Activated CD8-positive, alpha-beta memory T cell treated with anti-CD3 and anti-CD28 coated beads for 48 hours (primary cell): ENCODE measurements around the gene DOCK1.

Experiments used
- DNase-seq, 3 experiments: peaks; one replicate each; pipeline ENCODE4 v3.0.0-alpha.2; 2020; ENCODE audit warnings: low read depth in 2 of 3, low spot score in 2 of 3

DOCK1 gene

GRCh38 chr10:127159648-127160245 is 254.5 kb downstream of the DOCK1 start:
- DNase-seq = no peak

- no peak for DNase-seq
Observed at GRCh38 chr10:127161482-127161881, 256.3 kb downstream of the DOCK1 start.

GRCh38 chr10:127162841-127163240 is 257.6 kb downstream of the DOCK1 start:
- DNase-seq = no peak

- no peak for DNase-seq
Observed at GRCh38 chr10:127168261-127168660, 263.0 kb downstream of the DOCK1 start.

- DNase-seq = no peak
Observed at GRCh38 chr10:127174866-127175265, 269.6 kb downstream of the DOCK1 start.

GRCh38 chr10:127175357-127176110 is 270.3 kb downstream of the DOCK1 start:
- no peak for DNase-seq

GRCh38 chr10:127176649-127177048 is 271.4 kb downstream of the DOCK1 start:
- DNase-seq = no peak

- no peak for DNase-seq
Observed at GRCh38 chr10:127179612-127180250, 274.5 kb downstream of the DOCK1 start.

GRCh38 chr10:127182161-127182560 is 276.9 kb downstream of the DOCK1 start:
- no peak for DNase-seq

- DNase-seq = no peak
Observed at GRCh38 chr10:127184582-127184981, 279.4 kb downstream of the DOCK1 start.

- DNase-seq = no peak
Observed at GRCh38 chr10:127186813-127187212, 281.6 kb downstream of the DOCK1 start.

- DNase-seq = no peak
Observed at GRCh38 chr10:127189226-127189625, 284.0 kb downstream of the DOCK1 start.

- DNase-seq = no peak
Observed at GRCh38 chr10:127190427-127190826, 285.2 kb downstream of the DOCK1 start.

- no peak for DNase-seq
Observed at GRCh38 chr10:127193125-127193524, 287.9 kb downstream of the DOCK1 start.

- no peak for DNase-seq
Observed at GRCh38 chr10:127194111-127194510, 288.9 kb downstream of the DOCK1 start.

- DNase-seq = no peak
Observed at GRCh38 chr10:127194599-127194998, 289.4 kb downstream of the DOCK1 start.

- DNase-seq = no peak
Observed at GRCh38 chr10:127195041-127195506, 289.8 kb downstream of the DOCK1 start.

GRCh38 chr10:127195571-127196281 is 290.5 kb downstream of the DOCK1 start:
- DNase-seq = no peak

- no peak for DNase-seq
Observed at GRCh38 chr10:127196282-127197153, 291.3 kb downstream of the DOCK1 start, which contains the start of gene INSYN2A. INSYN2A (minus strand) TSS chr10:127196591; CDS start chr10:127176395, 20,196 bp downstream.

- no peak for DNase-seq
Observed at GRCh38 chr10:127197154-127197432, 291.9 kb downstream of the DOCK1 start.

GRCh38 chr10:127198307-127198706 is 293.1 kb downstream of the DOCK1 start:
- no peak for DNase-seq
